Spleen (tissue), 7 donors: Measurements from ENCODE around the gene CD55.

ENCODE experiments used
- CTCF ChIP-seq, 11 experiments: fragments of 200-600 bp in 7 of 11; fragments of 450-650 bp in 4 of 11; sonication (generic) in 4 of 11; IDR thresholded peaks in 8 of 11; conservative IDR thresholded peaks in 3 of 11; 1 replicate in 7 of 11; 2 replicates in 4 of 11; pipeline versions ENCODE4 v1.4.0 to v1.8.0; 2016 to 2021; ENCODE audit warnings: antibody characterized with exemption in 11 of 11, inconsistent platforms in 4 of 11, mild to moderate bottlenecking in 1 of 11
- POLR2A ChIP-seq, 3 donors: fragments of 450-650 bp; IDR thresholded peaks; one replicate each; pipeline ENCODE4 v1.5.1; 2017; ENCODE audit warnings: antibody characterized with exemption in 3 of 3, mild to moderate bottlenecking in 1 of 3
- POLR2AphosphoS5 ChIP-seq, 3 donors: sonication (generic); formaldehyde crosslinking; IDR thresholded peaks; one replicate each; pipeline ENCODE4 v1.5.1; 2017; ENCODE audit warnings: antibody characterized with exemption in 3 of 3
- donor health status: DM: no; HTN: no; CAD: no; lungs with moderate emphysema.
- donor health status: DM: no; HTN: no; CAD: no.
- donor health status: DM: no; HTN: no; CAD: no.

- no peak for TF ChIP-seq CTCF (IDR thresholded peaks at IDR 0.05 in 8 of 11, conservative IDR thresholded peaks at IDR 0.05 in 3 of 11)
- TF ChIP-seq POLR2A (IDR thresholded peaks at IDR 0.05): no peak
- no peak for TF ChIP-seq POLR2AphosphoS5 (IDR thresholded peaks at IDR 0.05)
These were observed 9.4 kb upstream of the CD55 start for GRCh38 chr1:207311888-207312603.
